CD14-positive monocyte (primary cell): ENCODE measurements around the gene CES2. TPM values are rescaled to one million over a fixed set of nuclear protein-coding genes. Genes with fewer than 3 reads are reported as not detected.
"Not testable (repeated sequence)": the region's sequence is repeated elsewhere in the genome, so short reads cannot be mapped to it uniquely, and the experiment has no call there.

Experiments
- DNase-seq, 3 donors: peaks; one replicate each; pipeline ENCODE4 v3.0.0-alpha.2; 2011 to 2022
- H2AFZ ChIP-seq: 2 replicates; pipeline ENCODE4 v1.6.0; 2012; ENCODE audit warnings: mild to moderate bottlenecking, low read depth, low read length, inconsistent platforms; ENCODE audit not compliant: insufficient read depth, poor library complexity, severe bottlenecking
- H3K27ac ChIP-seq, 2 donors: 1 replicate in 1 of 2; 2 replicates in 1 of 2; pipeline ENCODE4 v1.5.1; 2012 to 2013; ENCODE audit warnings: low read length in 2 of 2, control low read depth in 1 of 2, inconsistent platforms in 1 of 2, low read depth in 1 of 2, mild to moderate bottlenecking in 1 of 2
- H3K27me3 ChIP-seq, 2 donors: one replicate each; pipeline versions ENCODE4 v1.6.0 to v1.6.1; 2011 to 2013; ENCODE audit warnings: low read length in 2 of 2; ENCODE audit not compliant: control insufficient read depth in 2 of 2, insufficient read depth in 2 of 2
- H3K36me3 ChIP-seq, 2 donors: replicated peaks in 1 of 2; 1 replicate in 1 of 2; 2 replicates in 1 of 2; pipeline versions ENCODE4 v1.5.1 to v1.6.1; 2012 to 2013; ENCODE audit warnings: low read length in 2 of 2, control low read depth in 1 of 2, inconsistent platforms in 1 of 2, mild to moderate bottlenecking in 1 of 2; ENCODE audit not compliant: insufficient read depth in 2 of 2, control insufficient read depth in 1 of 2
- H3K4me1 ChIP-seq, 2 donors: 1 replicate in 1 of 2; 2 replicates in 1 of 2; pipeline versions ENCODE4 v1.5.1 to v1.6.1; 2012 to 2013; ENCODE audit warnings: low read length in 2 of 2, control low read depth in 1 of 2, inconsistent platforms in 1 of 2, mild to moderate bottlenecking in 1 of 2, moderate library complexity in 1 of 2; ENCODE audit not compliant: insufficient read depth in 2 of 2, control insufficient read depth in 1 of 2
- H3K4me2 ChIP-seq: replicated peaks from 2 replicates; pipeline ENCODE3; 2012; ENCODE audit warnings: low read length, moderate library complexity, mild to moderate bottlenecking; ENCODE audit not compliant: poor library complexity, severe bottlenecking; ENCODE audit errors: extremely low read depth
- H3K4me3 ChIP-seq, 3 experiments: fragments of 200-600 bp in 1 of 3; sonication (generic) in 1 of 3; replicated peaks in 1 of 3; 1 replicate in 2 of 3; 2 replicates in 1 of 3; pipeline ENCODE4 v1.5.1; 2011 to 2013; ENCODE audit warnings: low read length in 3 of 3, mild to moderate bottlenecking in 3 of 3, control low read depth in 2 of 3, low read depth in 2 of 3, inconsistent platforms in 1 of 3, moderate library complexity in 1 of 3
- H3K79me2 ChIP-seq: 2 replicates; pipeline ENCODE4 v1.6.0; 2012; ENCODE audit warnings: mild to moderate bottlenecking, control low read depth, inconsistent platforms, low read length, moderate library complexity; ENCODE audit not compliant: insufficient read depth
- H3K9ac ChIP-seq: 2 replicates; pipeline ENCODE4 v1.6.0; 2017; ENCODE audit warnings: low read length, mild to moderate bottlenecking; ENCODE audit not compliant: insufficient read depth, poor library complexity, severe bottlenecking
- H3K9me3 ChIP-seq, 2 donors: replicated peaks in 1 of 2; 1 replicate in 1 of 2; 2 replicates in 1 of 2; pipeline versions ENCODE4 v1.5.1 to v1.6.1; 2012 to 2013; ENCODE audit warnings: low read length in 2 of 2, control low read depth in 1 of 2; ENCODE audit not compliant: control insufficient read depth in 1 of 2, insufficient read depth in 1 of 2
- H4K20me1 ChIP-seq: 2 replicates; pipeline ENCODE4 v1.6.0; 2012; ENCODE audit warnings: mild to moderate bottlenecking, low read length, control low read depth, moderate library complexity; ENCODE audit not compliant: insufficient read depth
- H3K27ac Mint-ChIP-seq, 7 donors: one replicate each; pipeline ENCODE4 v1.8.0; 2020; ENCODE audit warnings: mild to moderate bottlenecking in 7 of 7, mixed read lengths in 7 of 7, moderate library complexity in 6 of 7, inconsistent platforms in 2 of 7
- H3K27me3 Mint-ChIP-seq, 3 donors: one replicate each; pipeline ENCODE4 v1.8.0; 2021 to 2022; ENCODE audit warnings: low read depth in 3 of 3, mild to moderate bottlenecking in 3 of 3, mixed read lengths in 3 of 3, moderate library complexity in 3 of 3, inconsistent platforms in 1 of 3
- H3K36me3 Mint-ChIP-seq, 2 donors: one replicate each; pipeline ENCODE4 v1.8.0; 2020; ENCODE audit warnings: mixed read lengths in 2 of 2, inconsistent platforms in 1 of 2, mild to moderate bottlenecking in 1 of 2
- H3K4me1 Mint-ChIP-seq: one replicate; pipeline ENCODE4 v1.8.0; 2020; ENCODE audit warnings: mild to moderate bottlenecking, mixed read lengths
- H3K4me3 Mint-ChIP-seq, 2 donors: one replicate each; pipeline ENCODE4 v1.8.0; 2020; ENCODE audit warnings: mild to moderate bottlenecking in 2 of 2, mixed read lengths in 2 of 2, moderate library complexity in 1 of 2
- H3K9me3 Mint-ChIP-seq, 7 donors: one replicate each; pipeline ENCODE4 v1.8.0; 2020 to 2022; ENCODE audit warnings: mixed read lengths in 7 of 7, mild to moderate bottlenecking in 6 of 7, moderate library complexity in 6 of 7, inconsistent platforms in 2 of 7
- CTCF ChIP-seq: fragments of 200-600 bp; IDR thresholded peaks from one replicate; pipeline ENCODE4 v1.8.0; 2022; ENCODE audit warnings: antibody characterized with exemption, mild to moderate bottlenecking
- WGBS: methylation state at CpG from one replicate; pipeline ENCODE4 v1.1.5; 2013; ENCODE audit warnings: missing lambda C conversion rate; ENCODE audit not compliant: insufficient coverage; 5-methylcytosine and 5-hydroxymethylcytosine counted together
- intact Hi-C, 2 donors: fragments of 100-400 bp; cut with micrococcal nuclease; formaldehyde crosslinking; loops; one replicate each; pipeline versions ENCODE4 v1.15.0 to v1.15.1; 2023
- polyA plus RNA-seq, 3 donors: library from polyadenylated mRNA; depleted of rRNA in 1 of 3; unstranded in 2 of 3; stranded (reverse) in 1 of 3; fragments of 300-500 nt in 2 of 3; fragments of >200 nt in 1 of 3; fragmentation: Illumina TruSeq in 2 of 3; gene quantifications; 1 replicate in 2 of 3; 2 replicates in 1 of 3; pipeline ENCODE4 v1.2.3, GENCODE V29; 2012 to 2021

Gene CES2
- polyA plus RNA-seq, 3 donors: 14.0 to 29.0 (median 23.2) TPM

DNA sequence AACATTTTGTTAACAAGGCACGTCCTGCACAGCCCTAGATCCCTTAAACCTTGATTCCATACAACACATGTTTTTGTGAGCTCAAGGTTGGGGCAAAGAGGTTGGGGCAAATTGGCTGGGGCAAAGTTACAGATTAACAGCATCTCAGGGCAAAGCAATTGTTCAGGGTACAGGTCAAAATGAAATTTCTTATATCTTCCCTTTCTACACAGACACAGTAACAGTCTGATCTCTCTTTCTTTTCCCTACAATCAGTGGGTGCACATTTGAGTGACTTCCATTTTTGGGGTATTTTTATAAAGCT is 20.8 kb downstream of the CES2 start:
- H3K9me3 Mint-ChIP-seq: not testable (repeated sequence)
- WGBS: no CpG with 5 or more reads among the region's 1 CpG
- H3K4me1 Mint-ChIP-seq: peaks cover 38% of the 10 kb centered on the region

GRCh38 chr16:66958857-66959703 is 23.8 kb downstream of the CES2 start:
- peak overlapping the region in 1 of 2 donors; percentile 73 for H3K4me3 Mint-ChIP-seq
- no peaks in the 10 kb centered on the region for H3K36me3 Mint-ChIP-seq
- Histone ChIP-seq H3K4me2 (peak overlapping the region; percentile 51), H3K79me2 (no peaks in the 10 kb centered on the region), H2AFZ (no peak overlapping the region), H3K27ac (peak overlapping the region; percentile 54 to 67), H3K9ac (no peak overlapping the region), H4K20me1 (no peaks in the 10 kb centered on the region), H3K9me3 (no peaks in the 10 kb centered on the region), H3K27me3 (no peaks in the 10 kb centered on the region), H3K4me1 (peaks cover 54 to 59% of the 10 kb centered on the region in 2 donors), H3K4me3 (peak overlapping the region in 1 of 3 experiments; percentile 47), H3K36me3 (no peaks in the 10 kb centered on the region)
- H3K9me3 Mint-ChIP-seq: no peaks in the 10 kb centered on the region
- 82% methylated on average over 6 of the region's 7 CpGs for WGBS
- peaks cover 0 to 2% (median 0%) of the 10 kb centered on the region in 3 donors for H3K27me3 Mint-ChIP-seq
- DNase-seq: peak in 1 of 3 donors; percentile 7
- peak overlapping the region; percentile 72 to 93 (median 86) for H3K27ac Mint-ChIP-seq
- TF ChIP-seq CTCF: no peak
- H3K4me1 Mint-ChIP-seq: peaks cover 55% of the 10 kb centered on the region
- intact Hi-C loops: loop anchor here in 1 of 2 donors (5.0 kb wide), 1 partner anchor 198 kb away; the partner anchor contains the start of genes FBXL8 and TRADD

More for the DNA sequence above, 20.8 kb downstream of the CES2 start:
- H3K4me1 ChIP-seq: peaks cover 37 to 40% of the 10 kb centered on the region in 2 donors
- not testable (repeated sequence) for H3K4me2 ChIP-seq, DNase-seq, H3K27ac ChIP-seq, H3K4me3 Mint-ChIP-seq, H3K27ac Mint-ChIP-seq, H3K4me3 ChIP-seq, H3K36me3 ChIP-seq, H3K9me3 ChIP-seq, H3K79me2 ChIP-seq, H2AFZ ChIP-seq, H4K20me1 ChIP-seq, H3K36me3 Mint-ChIP-seq, H3K9ac ChIP-seq
- intact Hi-C loops: loop anchor here in 1 of 2 donors (5.0 kb wide), 1 partner anchor 201 kb away; the partner anchor contains the start of genes FBXL8 and TRADD
- H3K27me3 Mint-ChIP-seq: peaks cover 14 to 21% (median 16%) of the 10 kb centered on the region in 3 donors
- H3K27me3 ChIP-seq: peaks cover 6 to 15% of the 10 kb centered on the region in 2 donors
